OCI-LY1 (cell line): ENCODE measurements around the gene CEP164.

Experiments used
- H2AFZ ChIP-seq: fragments of 200-600 bp; sonication (generic), shearing (Covaris generic); 2 replicates; pipeline ENCODE4 v1.6.0; 2014; ENCODE audit warnings: antibody characterized with exemption, mild to moderate bottlenecking, low read length
- H3F3A ChIP-seq: fragments of 200-600 bp; sonication (generic), shearing (Covaris generic); 2 replicates; pipeline ENCODE4 v1.6.0; 2014; ENCODE audit warnings: mild to moderate bottlenecking, antibody characterized with exemption, low read length, moderate library complexity; ENCODE audit not compliant: insufficient read depth
- H3K27ac ChIP-seq: fragments of 200-600 bp; sonication (generic); 2 replicates; pipeline ENCODE4 v1.5.1; 2014; ENCODE audit warnings: low read length, mixed run types, mild to moderate bottlenecking, low read depth; ENCODE audit not compliant: poor library complexity, severe bottlenecking
- H3K27me3 ChIP-seq: fragments of 200-600 bp; sonication (generic); 2 replicates; pipeline ENCODE4 v1.6.0; 2014; ENCODE audit warnings: antibody characterized with exemption, mild to moderate bottlenecking, low read length, moderate library complexity; ENCODE audit not compliant: insufficient read depth
- H3K36me3 ChIP-seq: fragments of 200-600 bp; sonication (generic); 2 replicates; pipeline ENCODE4 v1.6.1; 2014; ENCODE audit warnings: mild to moderate bottlenecking, antibody characterized with exemption, low read length, moderate library complexity, mixed read lengths; ENCODE audit not compliant: insufficient read depth
- H3K4me1 ChIP-seq: fragments of 200-600 bp; sonication (generic); 2 replicates; pipeline ENCODE4 v1.5.1; 2014; ENCODE audit warnings: mild to moderate bottlenecking, low read length, moderate library complexity; ENCODE audit not compliant: insufficient read depth, severe bottlenecking
- H3K4me2 ChIP-seq: fragments of 200-600 bp; sonication (generic), shearing (Covaris generic); 2 replicates; pipeline ENCODE4 v1.6.1; 2014; ENCODE audit warnings: low read length
- H3K4me3 ChIP-seq: fragments of 200-600 bp; sonication (generic); 2 replicates; pipeline ENCODE4 v1.5.1; 2014; ENCODE audit warnings: low read length, low read depth, mild to moderate bottlenecking, mixed read lengths; ENCODE audit not compliant: poor library complexity, severe bottlenecking
- H3K79me2 ChIP-seq: fragments of 200-600 bp; shearing (Covaris generic); 2 replicates; pipeline ENCODE4 v1.6.1; 2016; ENCODE audit warnings: mixed run types, low read length, mixed read lengths; ENCODE audit not compliant: insufficient read depth
- H3K9ac ChIP-seq: fragments of 200-600 bp; sonication (generic), shearing (Covaris generic); 2 replicates; pipeline ENCODE4 v1.6.1; 2014; ENCODE audit warnings: mild to moderate bottlenecking, low read length, mixed read lengths
- H3K9me2 ChIP-seq: fragments of 200-600 bp; sonication (generic), shearing (Covaris generic); 2 replicates; pipeline ENCODE4 v1.6.1; 2014; ENCODE audit warnings: low read depth, mild to moderate bottlenecking, low read length, mixed read lengths
- H3K9me3 ChIP-seq: fragments of 200-600 bp; shearing (Covaris generic); 2 replicates; pipeline ENCODE4 v1.6.1; 2014; ENCODE audit warnings: low read length, mixed read lengths
- H4K20me1 ChIP-seq: fragments of 200-600 bp; sonication (generic), shearing (Covaris generic); 2 replicates; pipeline ENCODE4 v1.6.0; 2016; ENCODE audit warnings: mild to moderate bottlenecking, low read length; ENCODE audit not compliant: insufficient read depth
- EZH2 ChIP-seq: fragments of 200-600 bp; sonication (generic), shearing (Covaris generic); IDR thresholded peaks from 2 replicates; pipeline ENCODE4 v1.8.0; 2017; ENCODE audit warnings: borderline replicate concordance, mixed run types, mild to moderate bottlenecking, antibody characterized with exemption, low read length, moderate library complexity, mixed read lengths
- TF ChIP-seq, protein P1 (sequence below): fragments of 200-600 bp; sonication (generic), shearing (Covaris generic); IDR thresholded peaks from 2 replicates; pipeline ENCODE4 v1.5.1; 2017; ENCODE audit warnings: mild to moderate bottlenecking, antibody characterized with exemption, low read length, moderate library complexity, mixed read lengths

CEP164 gene

DNA sequence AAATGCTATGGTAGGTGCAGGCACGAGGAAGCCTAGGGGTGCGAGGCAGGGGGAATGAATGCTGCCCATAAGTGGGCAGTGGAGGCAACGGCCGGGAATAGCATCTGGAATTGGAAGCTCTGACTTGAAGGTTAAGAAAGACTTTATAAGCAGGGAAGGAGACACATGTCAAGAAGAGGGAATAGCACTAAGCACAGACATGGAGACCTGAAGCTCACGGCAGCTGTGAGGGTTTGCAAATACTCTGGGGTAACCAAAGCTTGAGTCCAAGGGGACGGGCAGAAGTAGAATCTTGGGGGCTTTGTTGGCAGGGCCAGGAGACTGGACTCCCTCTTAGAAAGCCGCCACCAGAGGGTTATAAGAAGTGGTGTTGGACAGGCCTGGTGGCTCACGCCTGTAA is 112.6 kb downstream of the CEP164 start:
- no peaks in the 10 kb centered on the region for H3K36me3 ChIP-seq
- TF ChIP-seq EZH2, result no peak
- TF ChIP-seq, protein P1, sequence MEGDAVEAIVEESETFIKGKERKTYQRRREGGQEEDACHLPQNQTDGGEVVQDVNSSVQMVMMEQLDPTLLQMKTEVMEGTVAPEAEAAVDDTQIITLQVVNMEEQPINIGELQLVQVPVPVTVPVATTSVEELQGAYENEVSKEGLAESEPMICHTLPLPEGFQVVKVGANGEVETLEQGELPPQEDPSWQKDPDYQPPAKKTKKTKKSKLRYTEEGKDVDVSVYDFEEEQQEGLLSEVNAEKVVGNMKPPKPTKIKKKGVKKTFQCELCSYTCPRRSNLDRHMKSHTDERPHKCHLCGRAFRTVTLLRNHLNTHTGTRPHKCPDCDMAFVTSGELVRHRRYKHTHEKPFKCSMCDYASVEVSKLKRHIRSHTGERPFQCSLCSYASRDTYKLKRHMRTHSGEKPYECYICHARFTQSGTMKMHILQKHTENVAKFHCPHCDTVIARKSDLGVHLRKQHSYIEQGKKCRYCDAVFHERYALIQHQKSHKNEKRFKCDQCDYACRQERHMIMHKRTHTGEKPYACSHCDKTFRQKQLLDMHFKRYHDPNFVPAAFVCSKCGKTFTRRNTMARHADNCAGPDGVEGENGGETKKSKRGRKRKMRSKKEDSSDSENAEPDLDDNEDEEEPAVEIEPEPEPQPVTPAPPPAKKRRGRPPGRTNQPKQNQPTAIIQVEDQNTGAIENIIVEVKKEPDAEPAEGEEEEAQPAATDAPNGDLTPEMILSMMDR, result no peak
- H3K4me1 ChIP-seq, result no peaks in the 10 kb centered on the region
- no peaks in the 10 kb centered on the region for H3K79me2 ChIP-seq
- H3K27me3 ChIP-seq, result no peaks in the 10 kb centered on the region
- no peak overlapping the region for H3K27ac ChIP-seq
- H3K9me2 ChIP-seq, result no peaks in the 10 kb centered on the region
- no peaks in the 10 kb centered on the region for H3K9me3 ChIP-seq
- H3K4me2 ChIP-seq, result no peak overlapping the region
- H3K4me3 ChIP-seq, result no peak overlapping the region
- no peak overlapping the region for H3K9ac ChIP-seq
- no peak overlapping the region for H2AFZ ChIP-seq
- H3F3A ChIP-seq, result no peaks in the 10 kb centered on the region
- H4K20me1 ChIP-seq, result no peaks in the 10 kb centered on the region

DNA sequence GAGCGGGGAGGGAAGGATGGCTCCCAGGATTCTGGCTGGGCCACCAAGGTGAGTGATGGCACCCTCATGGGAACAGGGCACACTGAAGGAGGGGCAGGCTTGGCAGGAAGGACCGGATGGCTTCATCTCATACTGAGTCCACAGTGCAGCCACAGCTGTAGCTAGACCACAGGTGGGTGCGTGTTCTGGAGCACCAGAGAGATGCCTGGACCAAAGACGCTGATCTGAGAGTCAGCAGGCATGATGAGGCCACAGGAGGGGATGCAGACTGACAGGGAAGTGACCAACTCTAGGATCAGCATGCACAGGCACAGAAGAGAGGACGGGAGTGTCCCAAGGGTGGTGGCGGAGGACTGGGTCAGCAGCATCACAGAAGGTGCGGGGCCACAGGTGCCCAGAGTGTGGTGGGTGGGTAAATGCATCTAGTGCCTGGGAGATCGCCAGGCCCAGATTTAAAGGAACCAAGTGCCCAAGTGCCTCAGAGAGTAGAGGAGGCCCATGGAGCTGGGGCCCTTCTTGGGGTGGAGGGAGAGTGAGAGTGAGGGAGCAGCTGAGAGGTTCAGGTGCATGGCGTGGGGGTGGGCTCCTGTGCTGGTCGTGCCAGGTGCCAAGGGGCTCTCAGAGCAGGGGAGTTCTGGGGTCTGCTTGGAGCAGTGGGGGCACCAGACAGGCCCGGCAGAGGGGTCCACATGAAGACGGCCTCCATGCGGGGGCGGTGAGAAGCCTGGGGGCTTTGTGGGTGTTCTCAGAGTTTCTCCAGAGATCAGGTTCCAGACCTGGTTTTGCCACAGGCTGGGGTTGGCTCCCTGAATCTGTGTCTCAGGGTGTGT is 113.7 kb downstream of the CEP164 start:
- no peak overlapping the region for H3K4me3 ChIP-seq
- no peaks in the 10 kb centered on the region for H3K9me3 ChIP-seq
- H3K79me2 ChIP-seq, result no peaks in the 10 kb centered on the region
- H3F3A ChIP-seq, result no peaks in the 10 kb centered on the region
- H3K36me3 ChIP-seq, result no peaks in the 10 kb centered on the region
- no peaks in the 10 kb centered on the region for H3K4me1 ChIP-seq
- H2AFZ ChIP-seq, result no peak overlapping the region
- no peak overlapping the region for H3K9ac ChIP-seq
- no peaks in the 10 kb centered on the region for H3K9me2 ChIP-seq
- no peaks in the 10 kb centered on the region for H3K27me3 ChIP-seq
- no peak overlapping the region for H3K4me2 ChIP-seq
- H3K27ac ChIP-seq, result no peak overlapping the region
- TF ChIP-seq, protein P1, result no peak
- TF ChIP-seq EZH2, result no peak
- H4K20me1 ChIP-seq, result no peaks in the 10 kb centered on the region

DNA sequence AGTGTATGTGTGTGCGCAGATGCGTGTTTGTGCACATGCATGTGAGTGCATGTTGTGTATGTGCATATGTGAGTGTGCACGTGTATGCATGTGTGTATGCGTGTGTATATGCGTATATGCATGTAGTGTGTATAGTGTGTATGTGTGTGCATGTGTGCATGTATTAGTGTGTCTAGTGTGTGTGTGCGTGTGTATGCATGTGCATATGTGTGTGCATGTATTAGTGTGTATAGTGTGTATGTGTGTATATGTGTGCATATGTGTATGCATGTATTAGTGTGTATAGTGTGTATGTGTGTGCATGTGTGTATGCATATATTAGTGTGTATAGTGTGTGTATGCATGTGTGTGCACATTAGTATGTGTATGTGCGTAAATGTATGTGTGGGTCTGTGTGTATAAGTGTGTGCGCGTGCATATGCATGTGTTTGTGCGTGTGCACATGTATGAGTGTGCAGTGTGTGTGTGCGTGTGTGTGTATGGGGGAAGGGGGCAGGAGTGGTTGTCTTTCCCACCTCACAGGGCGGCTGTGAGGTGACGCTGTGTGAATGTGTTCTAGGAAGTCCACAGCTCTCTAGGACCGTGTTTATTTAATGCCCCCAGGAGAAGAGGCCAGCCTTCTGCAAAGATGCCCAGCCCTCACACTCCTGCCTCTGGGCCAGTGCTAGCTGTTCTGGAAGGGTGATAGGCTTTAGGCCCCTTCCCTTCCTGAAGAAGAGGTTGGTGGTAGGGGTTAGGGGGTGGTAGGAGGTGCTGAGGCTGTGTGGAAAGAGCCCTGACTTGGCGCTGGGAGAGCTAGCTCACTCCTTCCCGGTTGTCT is 114.6 kb downstream of the CEP164 start:
- no peaks in the 10 kb centered on the region for H4K20me1 ChIP-seq
- no peaks in the 10 kb centered on the region for H3K9me2 ChIP-seq
- H3K4me1 ChIP-seq, result no peaks in the 10 kb centered on the region
- no peak overlapping the region for H3K4me2 ChIP-seq
- H3K27ac ChIP-seq, result no peak overlapping the region
- no peaks in the 10 kb centered on the region for H3K79me2 ChIP-seq
- H3K4me3 ChIP-seq, result no peak overlapping the region
- no peak for TF ChIP-seq EZH2
- TF ChIP-seq, protein P1, result no peak
- H3K9me3 ChIP-seq, result no peaks in the 10 kb centered on the region
- no peaks in the 10 kb centered on the region for H3K27me3 ChIP-seq
- H3F3A ChIP-seq, result no peaks in the 10 kb centered on the region
- H3K36me3 ChIP-seq, result no peaks in the 10 kb centered on the region
- no peak overlapping the region for H3K9ac ChIP-seq
- H2AFZ ChIP-seq, result no peak overlapping the region
